Gastrocnemius medialis (tissue), 4 donors: Measurements from ENCODE around the gene DNAH3.

Experiments used
- CTCF ChIP-seq, 5 experiments: fragments of 450-650 bp in 3 of 5; fragments of 200-600 bp in 2 of 5; sonication (generic) in 2 of 5; IDR thresholded peaks in 4 of 5; conservative IDR thresholded peaks in 1 of 5; 1 replicate in 4 of 5; 2 replicates in 1 of 5; pipeline ENCODE4 v1.5.1; 2016 to 2019; ENCODE audit warnings: antibody characterized with exemption in 5 of 5, mild to moderate bottlenecking in 3 of 5, moderate library complexity in 3 of 5
- POLR2A ChIP-seq, 2 donors: fragments of 450-650 bp; IDR thresholded peaks; one replicate each; pipeline ENCODE4 v1.6.1; 2017; ENCODE audit warnings: antibody characterized with exemption in 2 of 2, mild to moderate bottlenecking in 2 of 2, moderate library complexity in 2 of 2

- TF ChIP-seq CTCF (IDR thresholded peaks at IDR 0.05 in 4 of 5, conservative IDR thresholded peaks at IDR 0.05 in 1 of 5) (no peak), POLR2A (IDR thresholded peaks at IDR 0.05) (no peak)
These were observed 35.1 kb upstream of the DNAH3 start for GRCh38 chr16:21185659-21186325.
